WI38 (cell line): ENCODE results near the gene ITPK1.

ENCODE experiments used
- H3K4me3 ChIP-seq: 2 replicates; pipeline ENCODE4 v1.5.1; 2011; ENCODE audit warnings: low read depth, mild to moderate bottlenecking, control low read depth, low read length
- TF ChIP-seq, protein P1 (sequence below): IDR thresholded peaks from 2 replicates; pipeline ENCODE4 v1.5.1; 2012; ENCODE audit warnings: low read depth, mild to moderate bottlenecking, control low read depth, low read length

ITPK1 gene

DNA sequence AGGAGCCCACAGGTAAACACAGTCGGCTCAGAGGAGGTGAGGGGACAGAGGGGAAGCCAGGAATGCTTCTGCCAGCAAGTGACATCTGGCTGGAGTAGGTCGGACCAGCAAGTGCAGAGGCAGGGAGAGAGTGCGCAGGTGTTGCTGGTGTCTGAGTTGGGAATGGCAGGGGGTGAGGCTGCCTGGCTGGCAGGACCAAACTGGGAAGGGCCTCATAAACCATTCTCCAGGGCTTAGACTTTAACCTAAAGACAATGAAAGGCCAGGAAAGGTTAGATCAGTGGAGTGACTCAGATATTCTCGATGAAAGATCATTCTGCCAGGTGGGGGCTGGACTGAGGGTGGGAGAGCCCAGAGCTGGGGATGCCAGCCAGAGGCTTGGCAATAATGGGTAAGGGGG lies 66.4 kb downstream of the ITPK1 start:
- no peak overlapping the region for H3K4me3 ChIP-seq
- TF ChIP-seq, protein P1, sequence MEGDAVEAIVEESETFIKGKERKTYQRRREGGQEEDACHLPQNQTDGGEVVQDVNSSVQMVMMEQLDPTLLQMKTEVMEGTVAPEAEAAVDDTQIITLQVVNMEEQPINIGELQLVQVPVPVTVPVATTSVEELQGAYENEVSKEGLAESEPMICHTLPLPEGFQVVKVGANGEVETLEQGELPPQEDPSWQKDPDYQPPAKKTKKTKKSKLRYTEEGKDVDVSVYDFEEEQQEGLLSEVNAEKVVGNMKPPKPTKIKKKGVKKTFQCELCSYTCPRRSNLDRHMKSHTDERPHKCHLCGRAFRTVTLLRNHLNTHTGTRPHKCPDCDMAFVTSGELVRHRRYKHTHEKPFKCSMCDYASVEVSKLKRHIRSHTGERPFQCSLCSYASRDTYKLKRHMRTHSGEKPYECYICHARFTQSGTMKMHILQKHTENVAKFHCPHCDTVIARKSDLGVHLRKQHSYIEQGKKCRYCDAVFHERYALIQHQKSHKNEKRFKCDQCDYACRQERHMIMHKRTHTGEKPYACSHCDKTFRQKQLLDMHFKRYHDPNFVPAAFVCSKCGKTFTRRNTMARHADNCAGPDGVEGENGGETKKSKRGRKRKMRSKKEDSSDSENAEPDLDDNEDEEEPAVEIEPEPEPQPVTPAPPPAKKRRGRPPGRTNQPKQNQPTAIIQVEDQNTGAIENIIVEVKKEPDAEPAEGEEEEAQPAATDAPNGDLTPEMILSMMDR = no peak

DNA sequence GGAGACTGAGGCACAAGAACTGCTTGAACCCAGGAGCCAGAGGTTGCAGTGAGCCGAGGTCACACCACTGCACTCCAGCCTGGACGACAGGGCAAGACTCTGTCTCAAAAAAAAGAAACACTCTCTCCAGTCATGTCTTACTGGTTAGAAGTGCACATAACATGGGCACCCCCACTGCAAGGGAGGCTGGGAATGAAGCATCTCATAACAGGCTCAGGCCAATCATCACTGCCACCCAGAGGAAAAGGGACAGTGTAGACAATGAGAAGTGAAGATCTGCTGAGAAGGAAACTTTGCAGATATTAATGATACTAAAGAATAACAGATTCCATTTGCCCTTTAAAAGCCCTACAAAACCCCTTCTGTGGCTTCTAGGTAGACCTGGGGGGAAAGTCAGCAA lies 66.9 kb downstream of the ITPK1 start:
- TF ChIP-seq, protein P1 = no peak
- no peak overlapping the region for H3K4me3 ChIP-seq

DNA sequence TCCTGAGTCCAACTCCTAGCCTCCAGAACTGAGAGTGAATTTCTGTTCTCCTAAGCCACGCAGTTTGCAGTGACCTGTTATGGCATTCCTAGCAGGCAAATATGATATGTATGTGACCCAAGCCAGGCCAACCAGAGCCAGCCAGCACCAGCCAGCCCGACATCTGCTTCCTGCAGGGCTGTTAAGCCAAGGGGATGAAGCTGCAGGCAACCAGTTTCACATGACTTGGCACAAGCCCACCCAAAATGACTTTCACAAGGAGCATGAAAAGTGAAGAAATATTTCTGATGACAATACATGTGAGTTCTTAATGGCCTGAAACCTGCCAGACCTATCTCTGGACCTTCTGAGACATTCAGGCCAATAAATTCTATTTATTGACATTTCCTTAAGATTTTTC lies 68.1 kb downstream of the ITPK1 start:
- no peak overlapping the region for H3K4me3 ChIP-seq
- TF ChIP-seq, protein P1 = no peak

DNA sequence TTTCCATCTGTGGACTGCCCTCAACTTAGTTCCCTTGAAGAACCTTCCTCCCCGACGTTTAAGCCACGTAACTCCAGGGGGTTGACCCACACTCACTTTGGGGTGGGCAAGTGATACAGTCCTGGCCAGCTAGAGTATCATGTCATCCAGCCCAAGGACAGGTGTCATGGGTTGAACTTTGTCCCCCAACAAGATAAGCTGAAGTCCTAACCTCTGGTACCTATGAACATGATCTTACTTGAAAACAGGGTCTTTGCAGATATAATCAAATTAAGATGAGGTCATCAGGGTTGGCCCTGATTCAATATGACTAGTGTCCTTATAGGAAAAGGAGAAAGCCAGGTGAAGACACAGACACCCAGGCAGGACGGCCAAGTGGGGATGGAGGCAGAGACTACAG lies 68.6 kb downstream of the ITPK1 start:
- H3K4me3 ChIP-seq = no peak overlapping the region
- TF ChIP-seq, protein P1 = no peak

DNA sequence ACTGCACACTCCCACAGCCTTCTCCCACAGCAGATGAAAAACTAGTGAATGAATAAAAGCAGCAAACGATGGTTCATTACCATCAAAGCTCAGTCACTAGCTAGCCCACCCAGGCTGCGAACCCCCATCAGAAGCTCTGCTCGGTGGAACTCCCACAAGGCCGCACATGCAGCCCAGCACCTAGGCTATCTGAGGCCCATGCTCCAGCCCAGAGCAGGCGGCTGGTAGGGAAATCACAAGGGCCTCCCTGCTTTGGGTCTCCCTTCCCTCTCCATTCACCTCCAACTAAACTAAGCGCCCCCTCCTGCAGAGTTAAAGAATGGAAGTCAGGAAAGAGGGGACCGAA lies 69.0 kb downstream of the ITPK1 start:
- TF ChIP-seq, protein P1 = no peak
- no peak overlapping the region for H3K4me3 ChIP-seq

DNA sequence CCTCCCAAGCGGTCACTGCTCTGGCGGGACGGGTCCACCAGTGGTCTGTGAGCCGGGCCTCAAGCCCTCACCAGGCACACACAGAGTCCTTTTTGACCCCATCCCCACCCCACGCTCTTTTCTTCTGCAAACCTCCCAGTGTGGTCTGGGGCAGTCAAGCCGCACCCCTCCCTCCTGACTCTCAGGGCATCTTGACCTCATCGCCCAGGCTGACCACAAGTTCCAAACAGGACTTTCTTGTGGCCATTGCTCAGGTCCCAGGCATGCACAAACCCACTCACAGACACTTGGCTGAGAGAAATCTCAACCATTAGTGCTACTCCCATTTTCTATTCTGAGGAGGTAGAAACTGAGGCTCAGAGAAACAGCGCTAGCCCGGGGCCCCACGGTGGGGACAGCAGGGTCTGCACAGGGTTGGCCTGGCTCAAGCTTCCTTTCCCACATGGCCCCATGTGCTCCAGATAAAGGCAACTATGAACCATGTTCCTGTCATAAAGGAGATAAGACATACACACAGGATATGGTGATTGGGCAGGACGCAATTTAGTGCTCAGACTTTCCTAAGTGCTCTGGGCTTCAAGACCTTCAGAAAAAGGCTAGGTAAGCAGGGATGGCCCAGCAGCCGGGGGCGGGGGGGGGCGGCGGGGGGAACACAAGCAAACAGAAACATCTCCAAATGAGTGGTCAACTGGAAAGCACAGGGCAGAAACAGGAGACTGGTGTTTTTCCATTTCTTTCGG lies 69.6 kb downstream of the ITPK1 start:
- no peak overlapping the region for H3K4me3 ChIP-seq
- TF ChIP-seq, protein P1 = no peak

DNA sequence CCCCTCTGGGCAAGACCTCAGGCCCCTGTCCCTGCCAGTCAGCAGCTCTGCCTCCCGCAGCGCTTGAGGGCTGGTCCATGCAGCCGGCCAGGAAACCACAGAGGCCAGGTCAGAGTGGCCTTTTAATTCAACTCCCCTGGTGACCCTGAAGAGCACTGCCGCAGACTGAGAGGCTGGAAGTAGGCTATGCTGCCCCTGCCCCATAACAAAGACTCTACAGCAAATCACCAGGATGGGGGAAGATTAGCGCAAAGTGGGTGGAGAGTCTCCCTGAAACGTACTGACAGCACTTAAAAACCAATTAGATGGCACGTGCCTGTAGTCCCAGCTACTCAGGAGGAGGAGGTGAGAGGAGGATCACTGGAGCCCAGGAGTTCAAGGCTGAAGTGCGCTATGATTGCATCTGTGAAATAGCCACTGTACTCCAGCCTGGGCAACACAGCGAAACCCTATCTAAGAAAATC lies 70.5 kb downstream of the ITPK1 start:
- TF ChIP-seq, protein P1 = no peak
- no peak overlapping the region for H3K4me3 ChIP-seq
